Measurements from ENCODE around the gene MAF. TPM values are rescaled to one million over a fixed set of nuclear protein-coding genes. Genes with fewer than 3 reads are reported as not detected.

The MAF gene
- 10 to 100 TPM; 50.0 to 55.7 (median 55.5) TPM for polyA plus RNA-seq (ENCODE audit: insufficient read length in 3 of 3)
- long read RNA-seq, donor 1, full-length matches to known transcripts: 149 of 149 reads
- long read RNA-seq, donor 1, partial matches to known transcripts: 0 of 149 reads
- long read RNA-seq, donor 1, other reads (novel, unspliced or antisense): 0 of 149 reads
- long read RNA-seq, donor 2, full-length matches to known transcripts: 131 of 131 reads
- long read RNA-seq, donor 2, partial matches to known transcripts: 0 of 131 reads
- long read RNA-seq, donor 2, other reads (novel, unspliced or antisense): 0 of 131 reads
- long read RNA-seq, donor 3, full-length matches to known transcripts: 250 of 250 reads
- long read RNA-seq, donor 3, partial matches to known transcripts: 0 of 250 reads
- long read RNA-seq, donor 3, other reads (novel, unspliced or antisense): 0 of 250 reads
- long read RNA-seq, donor 4, full-length matches to known transcripts: 167 of 167 reads
- long read RNA-seq, donor 4, partial matches to known transcripts: 0 of 167 reads
- long read RNA-seq, donor 4, other reads (novel, unspliced or antisense): 0 of 167 reads
- long read RNA-seq, donor 5: 0 reads
- long read RNA-seq, donor 6, full-length matches to known transcripts: 289 of 296 reads
- long read RNA-seq, donor 6, partial matches to known transcripts: 7 of 296 reads
- long read RNA-seq, donor 6, other reads (novel, unspliced or antisense): 0 of 296 reads
- long read RNA-seq, donor 7, full-length matches to known transcripts: 207 of 207 reads
- long read RNA-seq, donor 7, partial matches to known transcripts: 0 of 207 reads
- long read RNA-seq, donor 7, other reads (novel, unspliced or antisense): 0 of 207 reads
- long read RNA-seq, donor 8: 0 reads
- long read RNA-seq, donor 9, full-length matches to known transcripts: 144 of 144 reads
- long read RNA-seq, donor 9, partial matches to known transcripts: 0 of 144 reads
- long read RNA-seq, donor 9, other reads (novel, unspliced or antisense): 0 of 144 reads
- long read RNA-seq, donor 10, full-length matches to known transcripts: 235 of 235 reads
- long read RNA-seq, donor 10, partial matches to known transcripts: 0 of 235 reads
- long read RNA-seq, donor 10, other reads (novel, unspliced or antisense): 0 of 235 reads
- long read RNA-seq, donor 11, full-length matches to known transcripts: 132 of 132 reads
- long read RNA-seq, donor 11, partial matches to known transcripts: 0 of 132 reads
- long read RNA-seq, donor 11, other reads (novel, unspliced or antisense): 0 of 132 reads
- long read RNA-seq, donor 12, full-length matches to known transcripts: 92 of 92 reads
- long read RNA-seq, donor 12, partial matches to known transcripts: 0 of 92 reads
- long read RNA-seq, donor 12, other reads (novel, unspliced or antisense): 0 of 92 reads
- long read RNA-seq, donor 13: 0 reads
- long read RNA-seq, donor 14, full-length matches to known transcripts: 124 of 124 reads
- long read RNA-seq, donor 14, partial matches to known transcripts: 0 of 124 reads
- long read RNA-seq, donor 14, other reads (novel, unspliced or antisense): 0 of 124 reads
- long read RNA-seq, donor 15, full-length matches to known transcripts: 89 of 89 reads
- long read RNA-seq, donor 15, partial matches to known transcripts: 0 of 89 reads
- long read RNA-seq, donor 15, other reads (novel, unspliced or antisense): 0 of 89 reads
- long read RNA-seq, donor 16, full-length matches to known transcripts: 389 of 401 reads
- long read RNA-seq, donor 16, partial matches to known transcripts: 12 of 401 reads
- long read RNA-seq, donor 16, other reads (novel, unspliced or antisense): 0 of 401 reads

- peak; percentile 87 to 95 (median 93) for DNase-seq (ENCODE audit: extremely low read depth in 1 of 11, low read depth in 9 of 11, low spot score in 4 of 11)
These were observed at the start of gene MAF for GRCh38 chr16:79600638-79601091. MAF (minus strand) TSS chr16:79600737; CDS start chr16:79599902, 835 bp downstream.

- DNase-seq (ENCODE audit: extremely low read depth in 1 of 11, low read depth in 9 of 11, low spot score in 4 of 11): no peak
These were observed 48.3 kb upstream of the MAF start for GRCh38 chr16:79648826-79649225.

- DNase-seq (ENCODE audit: extremely low read depth in 1 of 11, low read depth in 9 of 11, low spot score in 4 of 11): no peak
These were observed 47.0 kb upstream of the MAF start for GRCh38 chr16:79647586-79647985.

GRCh38 chr16:79645701-79646100, 45.2 kb upstream of the MAF start:
- no peak for DNase-seq (ENCODE audit: extremely low read depth in 1 of 11, low read depth in 9 of 11, low spot score in 4 of 11)

- DNase-seq (ENCODE audit: extremely low read depth in 1 of 11, low read depth in 9 of 11, low spot score in 4 of 11): peak in 3 of 11 donors; percentile 25 to 41 (median 31)
These were observed 44.6 kb upstream of the MAF start for GRCh38 chr16:79644971-79645667.

GRCh38 chr16:79642652-79643051, 42.1 kb upstream of the MAF start:
- no peak for DNase-seq (ENCODE audit: extremely low read depth in 1 of 11, low read depth in 9 of 11, low spot score in 4 of 11)

GRCh38 chr16:79640513-79641360, 40.2 kb upstream of the MAF start:
- DNase-seq (ENCODE audit: extremely low read depth in 1 of 11, low read depth in 9 of 11, low spot score in 4 of 11): peak in 7 of 11 donors; percentile 15 to 41 (median 35)

- DNase-seq (ENCODE audit: extremely low read depth in 1 of 11, low read depth in 9 of 11, low spot score in 4 of 11): no peak
These were observed 39.2 kb upstream of the MAF start for GRCh38 chr16:79639576-79640311.

- DNase-seq (ENCODE audit: extremely low read depth in 1 of 11, low read depth in 9 of 11, low spot score in 4 of 11): no peak
These were observed 37.8 kb upstream of the MAF start for GRCh38 chr16:79638386-79638785.

GRCh38 chr16:79635488-79635887, 35.0 kb upstream of the MAF start:
- no peak for DNase-seq (ENCODE audit: extremely low read depth in 1 of 11, low read depth in 9 of 11, low spot score in 4 of 11)

- DNase-seq (ENCODE audit: extremely low read depth in 1 of 11, low read depth in 9 of 11, low spot score in 4 of 11): no peak
These were observed 33.8 kb upstream of the MAF start for GRCh38 chr16:79634298-79634697.

- no peak for DNase-seq (ENCODE audit: extremely low read depth in 1 of 11, low read depth in 9 of 11, low spot score in 4 of 11)
These were observed 31.8 kb upstream of the MAF start for GRCh38 chr16:79632289-79632688.

GRCh38 chr16:79628988-79629387, 28.5 kb upstream of the MAF start:
- DNase-seq (ENCODE audit: extremely low read depth in 1 of 11, low read depth in 9 of 11, low spot score in 4 of 11): no peak

GRCh38 chr16:79628501-79628975, 28.0 kb upstream of the MAF start:
- no peak for DNase-seq (ENCODE audit: extremely low read depth in 1 of 11, low read depth in 9 of 11, low spot score in 4 of 11)

GRCh38 chr16:79627092-79627491, 26.6 kb upstream of the MAF start:
- DNase-seq (ENCODE audit: extremely low read depth in 1 of 11, low read depth in 9 of 11, low spot score in 4 of 11): no peak

GRCh38 chr16:79625738-79626137, 25.2 kb upstream of the MAF start:
- no peak for DNase-seq (ENCODE audit: extremely low read depth in 1 of 11, low read depth in 9 of 11, low spot score in 4 of 11)
